HG02571 (cell line): ENCODE measurements around the gene FXYD7.

Source experiments
- ATAC-seq: cut with Tn5 transposase; IDR thresholded peaks from one replicate; pipeline ENCODE4 v1.9.1; 2021; ENCODE audit warnings: mild to moderate bottlenecking, moderate library complexity; ENCODE audit not compliant: unreplicated experiment

FXYD7 gene

GRCh38 chr19:35109395-35110112 is 33.5 kb upstream of the FXYD7 start:
- no peak for ATAC-seq

GRCh38 chr19:35110974-35111373 is 32.1 kb upstream of the FXYD7 start:
- ATAC-seq, result no peak

GRCh38 chr19:35112995-35113688 is 29.9 kb upstream of the FXYD7 start:
- ATAC-seq, result no peak

GRCh38 chr19:35114353-35115176 is 28.5 kb upstream of the FXYD7 start:
- ATAC-seq, result no peak

GRCh38 chr19:35115177-35115951 is 27.7 kb upstream of the FXYD7 start, which contains the start of gene FXYD3:
FXYD3 (plus strand) TSS chr19:35115823; CDS start chr19:35119377, 3,554 bp downstream.
- no peak for ATAC-seq

GRCh38 chr19:35116072-35116801 is 26.8 kb upstream of the FXYD7 start:
- ATAC-seq, result no peak

- no peak for ATAC-seq
These were observed 25.9 kb upstream of the FXYD7 start for GRCh38 chr19:35117116-35117515.

GRCh38 chr19:35117799-35118198 is 25.3 kb upstream of the FXYD7 start:
- ATAC-seq, result no peak

- ATAC-seq, result no peak
These were observed 24.6 kb upstream of the FXYD7 start for GRCh38 chr19:35118268-35119020.

- ATAC-seq, result no peak
These were observed 24.0 kb upstream of the FXYD7 start for GRCh38 chr19:35119091-35119490.

GRCh38 chr19:35119578-35120155 is 23.4 kb upstream of the FXYD7 start:
- no peak for ATAC-seq

- no peak for ATAC-seq
These were observed 22.6 kb upstream of the FXYD7 start for GRCh38 chr19:35120492-35120891.

- ATAC-seq, result no peak
These were observed 22.2 kb upstream of the FXYD7 start for GRCh38 chr19:35120898-35121297.

- ATAC-seq, result no peak
These were observed 20.1 kb upstream of the FXYD7 start for GRCh38 chr19:35122687-35123551.

- no peak for ATAC-seq
These were observed 19.5 kb upstream of the FXYD7 start for GRCh38 chr19:35123573-35123972.

GRCh38 chr19:35124098-35125060 is 18.7 kb upstream of the FXYD7 start:
- no peak for ATAC-seq

GRCh38 chr19:35125270-35125717 is 17.8 kb upstream of the FXYD7 start:
- no peak for ATAC-seq
